GM21360 (cell line): ENCODE data around the gene FZR1.
"Not testable (repeated sequence)": the region's sequence is repeated elsewhere in the genome, so short reads cannot be mapped to it uniquely, and the experiment has no call there.

Experiments used
- ATAC-seq: cut with Tn5 transposase; IDR thresholded peaks from one replicate; pipeline ENCODE4 v1.9.1; 2021; ENCODE audit warnings: mild to moderate bottlenecking, moderate library complexity; ENCODE audit not compliant: unreplicated experiment

Gene FZR1

GRCh38 chr19:3544058-3544376 is 37.9 kb downstream of the FZR1 start:
- ATAC-seq, result no peak

GRCh38 chr19:3544742-3545668 is 38.9 kb downstream of the FZR1 start:
- ATAC-seq, result no peak

GRCh38 chr19:3545669-3546034 is 39.5 kb downstream of the FZR1 start:
- ATAC-seq, result no peak

GRCh38 chr19:3546119-3546518 is 40.0 kb downstream of the FZR1 start:
- ATAC-seq, result no peak

GRCh38 chr19:3547301-3547731 is 41.2 kb downstream of the FZR1 start:
- no peak for ATAC-seq

GRCh38 chr19:3547767-3548282 is 41.7 kb downstream of the FZR1 start:
- no peak for ATAC-seq

GRCh38 chr19:3548606-3549005 is 42.5 kb downstream of the FZR1 start:
- ATAC-seq, result no peak

GRCh38 chr19:3549816-3550215 is 43.7 kb downstream of the FZR1 start:
- no peak for ATAC-seq

- ATAC-seq, result no peak
Measured at GRCh38 chr19:3550947-3551791, 45.1 kb downstream of the FZR1 start.

- ATAC-seq, result no peak
Measured at GRCh38 chr19:3551792-3552095, 45.6 kb downstream of the FZR1 start.

GRCh38 chr19:3554254-3555083 is 48.4 kb downstream of the FZR1 start:
- no peak for ATAC-seq

GRCh38 chr19:3555653-3556422 is 49.7 kb downstream of the FZR1 start:
- ATAC-seq, result no peak

- ATAC-seq, result no peak
Measured at GRCh38 chr19:3556423-3556977, 50.4 kb downstream of the FZR1 start.

GRCh38 chr19:3556978-3557460 is 50.9 kb downstream of the FZR1 start:
- ATAC-seq, result peak; percentile 13

- peak; percentile 73 for ATAC-seq
Measured at GRCh38 chr19:3557461-3558248, 51.5 kb downstream of the FZR1 start, which contains the start of gene MFSD12. TSS of gene MFSD12 (minus strand) at chr19:3557586. CDS start at chr19:3557403, 183 bp downstream.

GRCh38 chr19:3563709-3564524 is 57.8 kb downstream of the FZR1 start:
- ATAC-seq, result no peak

- ATAC-seq, result no peak
Measured at GRCh38 chr19:3565139-3565538, 59.0 kb downstream of the FZR1 start.

GRCh38 chr19:3570042-3570441 is 63.9 kb downstream of the FZR1 start:
- not testable (repeated sequence) for ATAC-seq
